ENCODE data around the gene DISC1. TPM values are rescaled to one million over a fixed set of nuclear protein-coding genes. Genes with fewer than 3 reads are reported as not detected.

The DISC1 gene
- total and polyA plus RNA-seq, 2 donors (not counting 3 experiments of a cell fraction or from before 2014, with no cell fraction given), result 3.3 to 14.7 TPM

GRCh38 chr1:231938711-231939110 lies 312.1 kb downstream of the DISC1 start:
- Histone ChIP-seq H3K9me3 (replicated peaks; ENCODE audit: control insufficient read depth, insufficient read depth, low read length) (no peaks in the 10 kb centered on the region), H3K9ac (replicated peaks; ENCODE audit: extremely low read depth, insufficient read depth, low read length) (no peak overlapping the region), H2AFZ (ENCODE audit: low read depth, low read length) (no peak overlapping the region), H3K4me2 (ENCODE audit: insufficient read depth, low read length) (no peak overlapping the region), H3K79me2 (ENCODE audit: control insufficient read depth, insufficient read depth, low read length) (no peaks in the 10 kb centered on the region), H3K9me1 (replicated peaks; ENCODE audit: control insufficient read depth, extremely low read depth, insufficient read depth, low read length) (no peaks in the 10 kb centered on the region), H3K36me3 (ENCODE audit: control insufficient read depth in 2 of 2, extremely low read depth in 1 of 2, insufficient read depth in 2 of 2, low read length in 2 of 2) (no peaks in the 10 kb centered on the region), H3K4me3 (replicated peaks in 1 of 3; ENCODE audit: insufficient read depth in 1 of 3, low read depth in 1 of 3, low read length in 3 of 3) (no peak overlapping the region), H3K4me1 (ENCODE audit: control insufficient read depth, extremely low read depth, insufficient read depth, low read length) (peaks cover 3% of the 10 kb centered on the region), H3K27ac (ENCODE audit: insufficient read depth, low read depth, low read length) (no peak overlapping the region), H3K27me3 (ENCODE audit: control insufficient read depth in 2 of 2, insufficient read depth in 2 of 2, low read length in 2 of 2) (no peaks in the 10 kb centered on the region), H4K20me1 (replicated peaks; ENCODE audit: control insufficient read depth, extremely low read depth, insufficient read depth, low read length) (no peaks in the 10 kb centered on the region)
- FAIRE-seq, result no peak
- POLR2A ChIA-PET, result no interaction called here
- intact Hi-C loops (cut with micrococcal nuclease) (no loop called here), dilution Hi-C loops (cut with MboI; ENCODE audit: extremely low pct_ligation_motif_present, low sequenced_read_pairs) (no loop called here)
- CTCF ChIA-PET, result interaction anchor here (1.2 kb wide), 1 partner anchor 15 kb away, joined by 3 read pairs; no protein-coding TSS in a partner anchor
- BruUV-seq (replicated peaks), result no TSS peak
- no peak for DNase-seq (ENCODE audit: low read depth, low spot score)
- TF ChIP-seq EZH2 (IDR thresholded peaks at IDR 0.05; ENCODE audit: borderline replicate concordance, low read depth, low read length, severe bottlenecking) (no peak), POLR2A (IDR thresholded peaks at IDR 0.05; ENCODE audit: low read depth, low read length) (no peak), POLR2AphosphoS5 (IDR thresholded peaks at IDR 0.05; ENCODE audit: insufficient read depth, low read depth, low read length) (no peak), MAX (IDR thresholded peaks at IDR 0.05; ENCODE audit: insufficient read depth, insufficient read length) (no peak), MYC (IDR thresholded peaks at IDR 0.05; ENCODE audit: low read depth, low read length) (no peak), JUN (IDR thresholded peaks at IDR 0.05; ENCODE audit: borderline replicate concordance, insufficient read depth, insufficient read length, low read depth) (no peak), FOS (IDR thresholded peaks at IDR 0.05; ENCODE audit: borderline replicate concordance, insufficient read depth, low read length) (no peak), CTCF (IDR thresholded peaks at IDR 0.05; ENCODE audit: extremely low read depth in 1 of 2, insufficient read depth in 1 of 2, low read depth in 1 of 2, low read length in 2 of 2) (no peak), GATA2 (IDR thresholded peaks at IDR 0.05; ENCODE audit: insufficient read depth, insufficient read length, low read depth, low read length) (no peak)
